GM12801 (cell line): Measurements from ENCODE around the gene CCT3.

Experiments
- TF ChIP-seq, protein P1 (sequence below): IDR thresholded peaks from one replicate; pipeline ENCODE4 v1.5.1; 2011; ENCODE audit warnings: control low read depth; ENCODE audit not compliant: insufficient read length; ENCODE audit errors: extremely low read depth

The CCT3 gene

DNA sequence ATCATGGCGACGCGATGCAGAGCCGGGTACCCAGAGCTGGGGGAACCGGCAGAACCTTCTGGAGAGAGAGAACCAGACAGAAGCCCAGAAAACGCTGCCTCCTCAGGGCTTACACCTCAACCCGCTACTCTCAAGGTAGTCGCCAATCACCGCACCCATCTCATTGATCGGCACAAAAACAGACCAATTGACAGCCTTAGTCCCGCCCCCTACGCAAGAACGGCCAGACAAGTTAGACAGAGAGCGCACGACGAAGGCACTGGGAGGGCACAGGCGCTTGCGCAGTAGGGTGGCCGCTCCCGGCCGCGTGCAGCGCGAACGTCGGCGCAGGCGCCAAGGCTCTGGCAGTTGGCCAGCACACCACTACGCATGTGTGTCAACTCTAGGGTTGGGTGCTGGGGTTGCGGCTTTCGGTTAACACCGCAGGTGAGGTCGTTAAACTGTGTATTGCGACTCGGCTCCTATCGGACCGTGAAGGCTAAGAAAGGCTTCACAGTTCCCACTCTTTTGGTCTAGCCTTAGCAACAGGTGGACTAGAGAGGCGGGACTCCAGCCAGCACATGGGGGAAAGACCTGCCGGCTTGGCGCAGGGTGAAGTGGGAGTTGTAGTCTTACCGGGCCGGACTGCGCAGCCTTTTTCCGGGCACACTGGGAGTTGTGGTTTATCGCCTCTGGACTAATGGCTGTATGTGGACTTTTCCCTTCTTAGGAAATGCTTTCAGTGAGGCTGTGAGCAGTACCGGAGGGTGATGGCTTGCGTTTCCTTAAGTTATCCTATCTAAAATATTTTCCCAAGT, at the start of gene CCT3, which contains the start of gene TSACC:
Gene CCT3 (minus strand): TSS at position 113 of the 797 bp plus-strand sequence. CDS start 108 bp downstream, at position 5.
Gene TSACC (plus strand): TSS at position 347 of the 797 bp plus-strand sequence. CDS start 1,232 bp downstream, outside the sequence.
- TF ChIP-seq, protein P1, sequence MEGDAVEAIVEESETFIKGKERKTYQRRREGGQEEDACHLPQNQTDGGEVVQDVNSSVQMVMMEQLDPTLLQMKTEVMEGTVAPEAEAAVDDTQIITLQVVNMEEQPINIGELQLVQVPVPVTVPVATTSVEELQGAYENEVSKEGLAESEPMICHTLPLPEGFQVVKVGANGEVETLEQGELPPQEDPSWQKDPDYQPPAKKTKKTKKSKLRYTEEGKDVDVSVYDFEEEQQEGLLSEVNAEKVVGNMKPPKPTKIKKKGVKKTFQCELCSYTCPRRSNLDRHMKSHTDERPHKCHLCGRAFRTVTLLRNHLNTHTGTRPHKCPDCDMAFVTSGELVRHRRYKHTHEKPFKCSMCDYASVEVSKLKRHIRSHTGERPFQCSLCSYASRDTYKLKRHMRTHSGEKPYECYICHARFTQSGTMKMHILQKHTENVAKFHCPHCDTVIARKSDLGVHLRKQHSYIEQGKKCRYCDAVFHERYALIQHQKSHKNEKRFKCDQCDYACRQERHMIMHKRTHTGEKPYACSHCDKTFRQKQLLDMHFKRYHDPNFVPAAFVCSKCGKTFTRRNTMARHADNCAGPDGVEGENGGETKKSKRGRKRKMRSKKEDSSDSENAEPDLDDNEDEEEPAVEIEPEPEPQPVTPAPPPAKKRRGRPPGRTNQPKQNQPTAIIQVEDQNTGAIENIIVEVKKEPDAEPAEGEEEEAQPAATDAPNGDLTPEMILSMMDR: no peak

DNA sequence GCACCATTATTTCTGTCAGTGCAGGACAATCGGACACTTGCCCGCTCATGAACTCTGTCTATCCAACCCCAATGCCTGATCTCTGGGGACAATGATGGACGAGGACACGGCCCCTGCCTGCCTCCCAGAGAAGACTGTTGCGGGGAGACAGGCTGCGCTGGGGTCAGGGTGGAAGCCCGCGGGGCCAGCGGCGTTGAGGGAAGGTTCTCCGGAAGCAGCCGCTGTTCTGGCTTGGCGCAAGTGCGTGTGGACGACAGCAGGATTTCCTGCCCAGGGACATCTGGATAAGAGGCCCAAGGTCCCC, 49.7 kb upstream of the CCT3 start:
- TF ChIP-seq, protein P1: no peak

DNA sequence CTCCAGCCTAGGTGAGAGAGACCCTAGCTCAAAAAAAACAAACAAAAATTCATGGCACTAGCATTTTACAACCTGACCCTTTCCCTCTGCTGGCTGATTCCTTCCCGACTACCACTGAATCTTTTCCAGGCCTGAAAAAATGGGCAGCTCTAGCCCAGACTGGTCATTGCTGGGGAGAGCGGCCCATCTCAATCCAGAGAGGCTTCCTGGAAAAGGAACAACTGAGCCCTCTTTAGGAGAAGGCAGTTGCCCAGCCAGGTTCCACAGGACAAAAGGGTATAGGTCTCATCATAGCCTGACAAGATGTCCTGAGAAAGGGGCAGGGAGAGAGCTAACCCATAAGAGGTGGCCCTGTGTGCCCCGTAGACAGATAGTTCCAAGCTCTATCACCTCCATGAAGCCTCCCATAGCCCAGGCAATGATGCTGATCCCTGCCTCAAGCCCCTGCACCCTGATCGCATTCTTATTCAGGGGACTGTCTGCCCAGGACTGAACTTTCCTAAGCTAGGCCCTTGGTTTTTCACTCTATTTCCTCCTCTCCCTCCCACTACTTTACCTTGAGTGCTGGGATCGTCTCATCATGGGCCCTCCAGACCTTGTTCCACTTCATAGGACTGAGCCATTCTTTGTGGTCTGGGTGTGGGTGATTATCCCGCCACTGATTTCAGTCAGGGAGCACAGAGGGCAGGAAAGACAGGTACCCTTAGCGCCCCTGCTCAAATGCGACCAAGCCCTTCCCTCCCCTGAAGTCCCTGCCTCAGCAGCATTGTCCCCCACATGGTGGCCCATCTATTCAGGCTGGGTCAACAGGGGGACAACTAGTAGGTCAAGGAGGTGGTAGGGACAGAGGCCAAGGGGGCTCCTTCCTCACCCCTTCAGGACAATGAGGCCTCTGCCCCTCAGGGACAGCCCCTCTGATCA, 49.1 kb upstream of the CCT3 start:
- TF ChIP-seq, protein P1: no peak

DNA sequence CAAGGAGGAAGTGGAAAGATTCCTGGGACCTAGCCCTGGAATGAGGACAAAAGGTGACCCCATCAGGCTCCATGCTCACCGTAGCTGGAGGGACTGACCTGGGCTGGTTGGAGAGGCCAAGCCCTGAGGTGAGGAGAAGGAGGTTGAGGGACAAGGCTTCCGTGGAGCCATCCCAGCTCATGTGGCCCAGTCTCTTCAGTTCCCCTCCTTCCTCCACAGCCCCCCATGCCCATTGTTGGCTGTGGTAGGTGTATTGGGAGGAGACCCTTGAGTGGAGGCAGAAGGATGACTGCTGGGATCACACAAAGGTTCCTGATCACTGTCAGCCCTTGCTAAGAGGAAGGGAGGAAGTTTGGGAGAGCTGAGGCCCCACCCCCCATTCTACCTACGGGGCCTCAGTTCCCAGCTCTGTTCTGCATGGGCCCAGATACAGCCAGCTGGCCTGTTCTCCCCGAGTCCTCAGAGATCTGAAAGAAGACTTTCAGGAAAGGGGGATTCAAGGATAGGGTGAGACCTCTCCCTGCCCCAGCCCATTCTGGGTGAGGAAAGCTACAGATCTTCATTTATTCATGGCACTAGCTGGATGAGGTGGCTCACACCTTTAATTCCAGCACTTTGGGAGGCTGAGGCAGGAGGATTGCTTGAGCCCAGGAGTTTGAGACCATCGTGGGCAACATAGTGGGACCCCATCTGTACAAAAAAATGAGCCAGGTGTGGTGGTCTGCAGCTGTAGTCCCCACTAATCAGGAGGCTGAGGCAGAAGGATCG, 48.2 kb upstream of the CCT3 start:
- TF ChIP-seq, protein P1: no peak

DNA sequence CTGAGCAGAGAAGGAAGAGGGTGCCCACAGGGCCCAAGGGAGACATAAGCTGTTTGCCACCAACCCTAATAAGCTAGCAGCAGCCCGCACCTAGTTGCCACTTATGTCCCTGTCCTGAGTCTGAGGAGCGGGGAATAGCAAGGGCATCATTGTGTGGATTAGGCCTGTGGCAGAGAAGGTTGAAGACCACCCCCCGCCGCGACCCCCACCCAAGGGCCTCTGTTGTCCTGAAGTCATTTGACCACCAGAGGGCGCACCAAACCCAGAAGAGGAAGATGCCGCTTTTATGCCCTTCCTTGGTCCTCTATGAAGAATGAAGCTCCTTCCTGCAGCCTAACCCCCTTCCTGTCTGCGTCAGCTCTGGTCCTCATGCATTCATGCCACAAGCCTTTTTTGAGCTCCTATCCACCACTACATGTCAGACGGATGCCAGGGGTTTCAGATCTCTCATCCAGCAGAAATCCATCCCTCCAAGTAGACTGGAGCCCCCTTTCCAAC, 47.5 kb upstream of the CCT3 start:
- TF ChIP-seq, protein P1: no peak

DNA sequence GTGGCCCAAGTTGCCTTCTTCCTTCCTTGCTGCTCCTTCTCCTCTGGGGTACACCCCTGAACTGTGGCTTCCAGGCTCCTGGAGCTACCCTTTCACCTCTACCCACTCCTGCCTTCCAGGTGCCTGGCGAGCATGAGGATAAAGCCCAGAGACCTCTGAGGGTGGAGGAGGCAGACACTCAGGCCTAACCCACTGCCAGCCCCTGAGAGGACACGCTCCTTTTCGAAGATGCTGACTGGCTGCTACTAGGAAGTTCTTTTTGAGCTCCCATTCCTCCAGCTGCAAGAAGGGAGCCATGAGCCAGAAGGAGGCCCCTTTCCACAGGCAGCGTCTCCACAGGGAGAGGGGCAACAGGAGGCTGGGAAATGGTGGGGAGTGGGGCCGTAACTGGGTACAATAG, 46.6 kb upstream of the CCT3 start:
- TF ChIP-seq, protein P1: no peak
